Panc1 (cell line): Measurements from ENCODE around the gene PCAT7. TPM values are rescaled to one million over a fixed set of nuclear protein-coding genes. Genes with fewer than 3 reads are reported as not detected.

Experiments
- ATAC-seq: fragments of 200-7000 bp; cut with Tn5 transposase; 2 replicates; pipeline ENCODE4 v1.9.1; 2020; ENCODE audit warnings: mild to moderate bottlenecking, moderate library complexity
- BruUV-seq: library from RNA; stranded (reverse); fragments of 400-500 nt; replicated peaks from 2 replicates; lab custom pipeline; 2021; lab: Mats Ljungman, UMichigan
- CTCF ChIA-PET: fragments of 300-600 bp; sonication (Branson Sonifier 250); formaldehyde crosslinking; loops from one replicate; lab custom pipeline; 2022; ENCODE audit warnings: antibody characterized with exemption; lab: Charles Lee
- POLR2A ChIA-PET: fragments of 300-600 bp; sonication (Branson Sonifier 250); formaldehyde crosslinking; loops from one replicate; lab custom pipeline; 2022; ENCODE audit warnings: antibody characterized with exemption; lab: Charles Lee
- DNase-seq: peaks from one replicate; pipeline ENCODE4 v3.0.0-alpha.2; 2010; ENCODE audit warnings: low read depth, low spot score
- H3K27ac ChIP-seq: 2 replicates; pipeline ENCODE4 v1.5.1; 2011; ENCODE audit warnings: mild to moderate bottlenecking, low read length, inconsistent platforms
- H3K27me3 ChIP-seq: fragments of 200-500 bp; sonication (Bioruptor generic); 2 replicates; pipeline ENCODE4 v1.6.0; 2014; ENCODE audit warnings: low read length, inconsistent platforms; ENCODE audit not compliant: control insufficient read depth, insufficient read depth
- H3K36me3 ChIP-seq: fragments of 200-500 bp; sonication (Bioruptor generic); 2 replicates; pipeline ENCODE4 v1.5.1; 2014; ENCODE audit warnings: inconsistent platforms, mild to moderate bottlenecking, low read length, moderate library complexity; ENCODE audit not compliant: control insufficient read depth, insufficient read depth
- H3K4me1 ChIP-seq: 2 replicates; pipeline ENCODE4 v1.5.1; 2011; ENCODE audit warnings: inconsistent platforms, mild to moderate bottlenecking, low read length, moderate library complexity; ENCODE audit not compliant: control insufficient read depth, insufficient read depth
- H3K4me3 ChIP-seq, 2 experiments: 2 replicates each; pipeline ENCODE4 v1.5.1; 2011 to 2012; ENCODE audit warnings: low read depth in 2 of 2, low read length in 2 of 2, mild to moderate bottlenecking in 2 of 2, inconsistent platforms in 1 of 2, moderate library complexity in 1 of 2
- H3K9me3 ChIP-seq: fragments of 200-500 bp; sonication (Bioruptor generic); 2 replicates; pipeline ENCODE4 v1.5.1; 2014; ENCODE audit warnings: low read depth, mild to moderate bottlenecking, inconsistent platforms, low read length, moderate library complexity; ENCODE audit not compliant: control insufficient read depth, insufficient read depth
- POLR2AphosphoS5 ChIP-seq: IDR thresholded peaks from 2 replicates; pipeline ENCODE4 v1.6.1; 2012; ENCODE audit warnings: mild to moderate bottlenecking, low read depth, low read length, moderate library complexity
- SIN3A ChIP-seq: IDR thresholded peaks from 2 replicates; pipeline ENCODE4 v1.6.1; 2012; ENCODE audit warnings: low read depth, mild to moderate bottlenecking, low read length, moderate library complexity, borderline replicate concordance; ENCODE audit not compliant: insufficient read depth
- TCF7L2 ChIP-seq: IDR thresholded peaks from 2 replicates; pipeline ENCODE4 v1.6.1; 2011; ENCODE audit warnings: mild to moderate bottlenecking, low read depth, low read length, inconsistent platforms
- in situ Hi-C: cut with HindIII; loops from 2 replicates; pipeline ENCODE4 v1.10.0; 2016; ENCODE audit warnings: low sequenced_read_pairs, low pct_unique_long_range_greater_than_20kb
- intact Hi-C: fragments of 100-400 bp; cut with micrococcal nuclease; formaldehyde crosslinking; loops from one replicate; pipeline ENCODE4 v1.10.0; 2022; ENCODE audit not compliant: unreplicated experiment
- total RNA-seq: library from RNA; stranded (reverse); gene quantifications from one replicate; pipeline ENCODE4 v1.2.1, GENCODE V29; 2021; ENCODE audit not compliant: unreplicated experiment
- TF ChIP-seq, protein P1 (sequence below), 2 experiments: IDR thresholded peaks; 2 replicates each; pipeline ENCODE4 v1.6.1; 2011 to 2012; ENCODE audit warnings: low read depth in 2 of 2, control low read depth in 1 of 2, low read length in 1 of 2, mild to moderate bottlenecking in 1 of 2, moderate library complexity in 1 of 2; ENCODE audit not compliant: insufficient read depth in 1 of 2
- TF ChIP-seq, protein P2 (sequence below): fragments of 450-650 bp; IDR thresholded peaks from 2 replicates; pipeline ENCODE4 v1.5.1; 2017; ENCODE audit warnings: mild to moderate bottlenecking

Gene PCAT7
- total RNA-seq, 1 experiment from 2014 or later: 0.59 TPM

DNA sequence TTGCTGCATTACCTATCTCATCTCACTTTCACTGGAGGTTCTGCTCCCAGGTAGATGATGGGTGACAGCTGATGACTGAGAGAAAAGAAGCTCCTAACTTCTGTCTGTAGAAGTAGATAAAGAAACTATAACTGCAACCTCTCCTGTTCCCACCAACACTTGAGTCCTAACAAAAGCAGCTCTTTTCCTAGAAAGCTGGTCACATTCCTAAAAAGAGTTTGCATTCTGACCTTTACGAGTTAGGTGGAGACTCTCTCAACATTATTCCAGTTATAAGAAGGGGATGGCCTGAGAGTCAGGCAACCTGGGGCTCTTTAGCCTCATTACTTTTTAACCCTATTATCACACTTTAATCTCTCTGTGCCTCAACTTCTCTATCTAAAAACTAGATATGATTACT lies 8.9 kb upstream of the PCAT7 start:
- Histone ChIP-seq H3K9me3 (no peaks in the 10 kb centered on the region), H3K27me3 (no peaks in the 10 kb centered on the region), H3K4me3 (no peak overlapping the region), H3K36me3 (no peaks in the 10 kb centered on the region), H3K4me1 (no peaks in the 10 kb centered on the region), H3K27ac (no peak overlapping the region)
- no TSS peak for BruUV-seq
- POLR2A ChIA-PET: no interaction called here
- intact Hi-C loops: no loop called here
- DNase-seq (no peak), ATAC-seq (no peak)
- in situ Hi-C loops: no loop called here
- CTCF ChIA-PET: no interaction called here
- TF ChIP-seq, protein P1, sequence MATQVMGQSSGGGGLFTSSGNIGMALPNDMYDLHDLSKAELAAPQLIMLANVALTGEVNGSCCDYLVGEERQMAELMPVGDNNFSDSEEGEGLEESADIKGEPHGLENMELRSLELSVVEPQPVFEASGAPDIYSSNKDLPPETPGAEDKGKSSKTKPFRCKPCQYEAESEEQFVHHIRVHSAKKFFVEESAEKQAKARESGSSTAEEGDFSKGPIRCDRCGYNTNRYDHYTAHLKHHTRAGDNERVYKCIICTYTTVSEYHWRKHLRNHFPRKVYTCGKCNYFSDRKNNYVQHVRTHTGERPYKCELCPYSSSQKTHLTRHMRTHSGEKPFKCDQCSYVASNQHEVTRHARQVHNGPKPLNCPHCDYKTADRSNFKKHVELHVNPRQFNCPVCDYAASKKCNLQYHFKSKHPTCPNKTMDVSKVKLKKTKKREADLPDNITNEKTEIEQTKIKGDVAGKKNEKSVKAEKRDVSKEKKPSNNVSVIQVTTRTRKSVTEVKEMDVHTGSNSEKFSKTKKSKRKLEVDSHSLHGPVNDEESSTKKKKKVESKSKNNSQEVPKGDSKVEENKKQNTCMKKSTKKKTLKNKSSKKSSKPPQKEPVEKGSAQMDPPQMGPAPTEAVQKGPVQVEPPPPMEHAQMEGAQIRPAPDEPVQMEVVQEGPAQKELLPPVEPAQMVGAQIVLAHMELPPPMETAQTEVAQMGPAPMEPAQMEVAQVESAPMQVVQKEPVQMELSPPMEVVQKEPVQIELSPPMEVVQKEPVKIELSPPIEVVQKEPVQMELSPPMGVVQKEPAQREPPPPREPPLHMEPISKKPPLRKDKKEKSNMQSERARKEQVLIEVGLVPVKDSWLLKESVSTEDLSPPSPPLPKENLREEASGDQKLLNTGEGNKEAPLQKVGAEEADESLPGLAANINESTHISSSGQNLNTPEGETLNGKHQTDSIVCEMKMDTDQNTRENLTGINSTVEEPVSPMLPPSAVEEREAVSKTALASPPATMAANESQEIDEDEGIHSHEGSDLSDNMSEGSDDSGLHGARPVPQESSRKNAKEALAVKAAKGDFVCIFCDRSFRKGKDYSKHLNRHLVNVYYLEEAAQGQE (IDR thresholded peaks at IDR 0.05; ENCODE audit: insufficient read depth in 1 of 2, low read depth in 2 of 2, low read length in 1 of 2): no peak
- TF ChIP-seq, protein P2, sequence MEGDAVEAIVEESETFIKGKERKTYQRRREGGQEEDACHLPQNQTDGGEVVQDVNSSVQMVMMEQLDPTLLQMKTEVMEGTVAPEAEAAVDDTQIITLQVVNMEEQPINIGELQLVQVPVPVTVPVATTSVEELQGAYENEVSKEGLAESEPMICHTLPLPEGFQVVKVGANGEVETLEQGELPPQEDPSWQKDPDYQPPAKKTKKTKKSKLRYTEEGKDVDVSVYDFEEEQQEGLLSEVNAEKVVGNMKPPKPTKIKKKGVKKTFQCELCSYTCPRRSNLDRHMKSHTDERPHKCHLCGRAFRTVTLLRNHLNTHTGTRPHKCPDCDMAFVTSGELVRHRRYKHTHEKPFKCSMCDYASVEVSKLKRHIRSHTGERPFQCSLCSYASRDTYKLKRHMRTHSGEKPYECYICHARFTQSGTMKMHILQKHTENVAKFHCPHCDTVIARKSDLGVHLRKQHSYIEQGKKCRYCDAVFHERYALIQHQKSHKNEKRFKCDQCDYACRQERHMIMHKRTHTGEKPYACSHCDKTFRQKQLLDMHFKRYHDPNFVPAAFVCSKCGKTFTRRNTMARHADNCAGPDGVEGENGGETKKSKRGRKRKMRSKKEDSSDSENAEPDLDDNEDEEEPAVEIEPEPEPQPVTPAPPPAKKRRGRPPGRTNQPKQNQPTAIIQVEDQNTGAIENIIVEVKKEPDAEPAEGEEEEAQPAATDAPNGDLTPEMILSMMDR: no peak
- TF ChIP-seq SIN3A (no peak), POLR2AphosphoS5 (no peak), TCF7L2 (no peak)

DNA sequence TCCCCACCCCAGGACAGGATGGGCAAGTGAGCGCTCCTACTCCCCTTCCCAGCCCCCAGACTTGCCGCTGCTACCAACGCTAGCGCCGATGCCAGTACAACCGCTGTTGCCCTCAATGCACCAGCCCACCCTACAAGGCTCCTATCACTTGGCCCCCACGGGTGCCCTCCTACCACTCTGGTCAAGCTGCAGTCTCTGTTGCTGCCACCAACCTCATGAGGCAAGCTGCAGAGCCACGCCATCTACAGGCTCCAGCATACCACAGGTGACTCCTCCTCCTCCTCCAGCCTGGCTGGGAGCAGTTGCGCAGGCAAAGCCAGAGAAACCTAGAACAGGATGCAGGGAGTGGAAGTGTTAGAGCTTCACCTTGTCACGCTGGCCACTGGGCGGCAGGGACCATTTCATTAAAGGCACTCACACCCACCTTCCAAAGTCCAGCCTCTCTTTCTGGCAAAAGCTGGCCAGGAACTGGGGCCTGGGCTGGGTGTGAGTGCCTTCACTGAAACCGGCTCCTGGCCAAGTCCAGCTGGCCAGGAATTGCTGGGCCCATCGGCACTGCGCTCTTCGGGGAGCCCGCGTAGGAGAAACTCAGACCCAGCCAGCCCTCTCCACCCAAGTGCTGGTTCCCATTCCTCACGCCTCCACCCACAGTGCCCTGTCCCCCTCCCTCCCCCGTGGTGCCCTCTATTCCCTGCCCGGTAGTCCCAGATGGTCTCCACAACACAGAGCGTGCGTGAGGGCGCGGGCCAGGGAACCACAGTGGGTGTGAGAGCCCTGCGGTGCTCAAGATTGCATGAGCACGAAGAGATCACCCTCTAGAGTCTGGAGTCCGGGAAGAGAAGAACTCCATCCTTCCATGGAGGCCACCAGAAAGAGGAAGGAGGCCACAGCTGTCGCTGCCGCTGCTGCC lies 1.6 kb upstream of the PCAT7 start:
- intact Hi-C loops: loop anchor here (5.0 kb wide), 1 partner anchor 49 kb away; no protein-coding TSS in a partner anchor
- no TSS peak for BruUV-seq
- ChIA-PET POLR2A (no interaction called here), CTCF (interaction anchor here (0.5 to 1.5 kb wide), 2 partner anchors 51 to 615 kb away, joined by 3 to 6 read pairs; no protein-coding TSS in a partner anchor)
- ATAC-seq (peak; percentile 72), DNase-seq (no peak)
- in situ Hi-C loops: no loop called here
- Histone ChIP-seq H3K27ac (no peak overlapping the region), H3K36me3 (no peaks in the 10 kb centered on the region; the same call in 1 of the 2 replicates), H3K4me1 (no peaks in the 10 kb centered on the region; the same call in 1 of the 2 replicates), H3K9me3 (no peaks in the 10 kb centered on the region), H3K27me3 (no peaks in the 10 kb centered on the region), H3K4me3 (peak overlapping the region; percentile 56)
- TF ChIP-seq, protein P1 (IDR thresholded peaks at IDR 0.05; ENCODE audit: insufficient read depth in 1 of 2, low read depth in 2 of 2, low read length in 1 of 2): no peak
- TF ChIP-seq SIN3A (no peak), POLR2AphosphoS5 (no peak), TCF7L2 (no peak)
- TF ChIP-seq, protein P2: no peak
